GM19397 (cell line): ENCODE data around the gene AMMECR1.
"Not testable (repeated sequence)": the region's sequence is repeated elsewhere in the genome, so short reads cannot be mapped to it uniquely, and the experiment has no call there.

Experiments used
- ATAC-seq: cut with Tn5 transposase; IDR thresholded peaks from one replicate; pipeline ENCODE4 v1.9.1; 2021; ENCODE audit warnings: mild to moderate bottlenecking, moderate library complexity; ENCODE audit not compliant: unreplicated experiment

The AMMECR1 gene

GRCh38 chrX:110317820-110318663, at the start of gene AMMECR1:
Gene AMMECR1, minus strand, starts transcription at chrX:110318085. Its CDS starts 14 bp downstream, at chrX:110318071.
- ATAC-seq = peak; percentile 84

GRCh38 chrX:110363244-110363643, 45.4 kb upstream of the AMMECR1 start:
- no peak for ATAC-seq

- no peak for ATAC-seq
Measured at GRCh38 chrX:110359273-110359672, 41.4 kb upstream of the AMMECR1 start.

GRCh38 chrX:110358548-110358947, 40.7 kb upstream of the AMMECR1 start, which contains the start of gene RTL9:
Gene RTL9, plus strand, starts transcription at chrX:110358848. Its CDS starts 91,770 bp downstream, at chrX:110450618.
- no peak for ATAC-seq

GRCh38 chrX:110346681-110347080, 28.8 kb upstream of the AMMECR1 start:
- no peak for ATAC-seq

GRCh38 chrX:110341189-110342035, 23.5 kb upstream of the AMMECR1 start:
- ATAC-seq = no peak

GRCh38 chrX:110338935-110339334, 21.1 kb upstream of the AMMECR1 start:
- no peak for ATAC-seq

- ATAC-seq = not testable (repeated sequence)
Measured at GRCh38 chrX:110333458-110333857, 15.6 kb upstream of the AMMECR1 start.

- ATAC-seq = no peak
Measured at GRCh38 chrX:110331444-110332030, 13.7 kb upstream of the AMMECR1 start.

GRCh38 chrX:110328613-110329012, 10.7 kb upstream of the AMMECR1 start:
- ATAC-seq = not testable (repeated sequence)

GRCh38 chrX:110327336-110327735, 9.5 kb upstream of the AMMECR1 start:
- ATAC-seq = no peak

- no peak for ATAC-seq
Measured at GRCh38 chrX:110326712-110327111, 8.8 kb upstream of the AMMECR1 start.

- no peak for ATAC-seq
Measured at GRCh38 chrX:110322603-110323002, 4.7 kb upstream of the AMMECR1 start.

GRCh38 chrX:110321670-110322069, 3.8 kb upstream of the AMMECR1 start:
- ATAC-seq = no peak

- ATAC-seq = no peak
Measured at GRCh38 chrX:110321081-110321480, 3.2 kb upstream of the AMMECR1 start.

GRCh38 chrX:110320381-110320987, 2.6 kb upstream of the AMMECR1 start:
- no peak for ATAC-seq

GRCh38 chrX:110318664-110318968, 731 bp upstream of the AMMECR1 start:
- no peak for ATAC-seq

GRCh38 chrX:110317061-110317819, 645 bp downstream of the AMMECR1 start:
- ATAC-seq = peak; percentile 22

- no peak for ATAC-seq
Measured at GRCh38 chrX:110316351-110317060, 1.4 kb downstream of the AMMECR1 start.

GRCh38 chrX:110315551-110315950, 2.3 kb downstream of the AMMECR1 start:
- ATAC-seq = no peak
